ENCODE results near the gene COL13A1.

Gene COL13A1

DNA sequence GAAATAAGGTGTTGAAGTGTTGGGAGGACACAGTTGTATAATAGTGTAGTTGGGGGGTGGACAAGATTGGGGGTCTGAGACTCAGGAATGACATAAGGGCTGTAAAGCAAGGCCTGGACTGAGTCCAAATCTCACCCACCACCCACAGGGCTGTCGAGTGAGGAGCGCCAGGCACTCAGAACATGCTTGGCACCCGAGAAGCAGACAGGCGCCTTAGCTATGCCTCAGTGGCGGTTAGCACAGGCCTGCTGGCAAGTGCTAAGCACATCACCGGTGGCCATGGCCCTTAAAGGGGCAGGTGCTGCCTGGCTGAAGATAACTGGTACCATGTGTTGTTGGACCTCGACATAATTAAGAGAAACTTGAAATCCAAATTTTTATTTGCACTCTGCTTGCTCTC is 90.7 kb downstream of the COL13A1 start:
- CTCF ChIA-PET: interaction anchor here (1.0 to 2.5 kb wide), 3 partner anchors 8 to 223 kb away, joined by 4 to 11 read pairs (median 5); no protein-coding TSS in a partner anchor
- no peak for DNase-seq (ENCODE audit: low spot score)
- POLR2A ChIA-PET (ENCODE audit: low non-redundant PET): no interaction called here
- TF ChIP-seq, protein P1, sequence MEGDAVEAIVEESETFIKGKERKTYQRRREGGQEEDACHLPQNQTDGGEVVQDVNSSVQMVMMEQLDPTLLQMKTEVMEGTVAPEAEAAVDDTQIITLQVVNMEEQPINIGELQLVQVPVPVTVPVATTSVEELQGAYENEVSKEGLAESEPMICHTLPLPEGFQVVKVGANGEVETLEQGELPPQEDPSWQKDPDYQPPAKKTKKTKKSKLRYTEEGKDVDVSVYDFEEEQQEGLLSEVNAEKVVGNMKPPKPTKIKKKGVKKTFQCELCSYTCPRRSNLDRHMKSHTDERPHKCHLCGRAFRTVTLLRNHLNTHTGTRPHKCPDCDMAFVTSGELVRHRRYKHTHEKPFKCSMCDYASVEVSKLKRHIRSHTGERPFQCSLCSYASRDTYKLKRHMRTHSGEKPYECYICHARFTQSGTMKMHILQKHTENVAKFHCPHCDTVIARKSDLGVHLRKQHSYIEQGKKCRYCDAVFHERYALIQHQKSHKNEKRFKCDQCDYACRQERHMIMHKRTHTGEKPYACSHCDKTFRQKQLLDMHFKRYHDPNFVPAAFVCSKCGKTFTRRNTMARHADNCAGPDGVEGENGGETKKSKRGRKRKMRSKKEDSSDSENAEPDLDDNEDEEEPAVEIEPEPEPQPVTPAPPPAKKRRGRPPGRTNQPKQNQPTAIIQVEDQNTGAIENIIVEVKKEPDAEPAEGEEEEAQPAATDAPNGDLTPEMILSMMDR (conservative IDR thresholded peaks at IDR 0.05; ENCODE audit: low read depth): no peak
- no peak overlapping the region for H3K27ac ChIP-seq

DNA sequence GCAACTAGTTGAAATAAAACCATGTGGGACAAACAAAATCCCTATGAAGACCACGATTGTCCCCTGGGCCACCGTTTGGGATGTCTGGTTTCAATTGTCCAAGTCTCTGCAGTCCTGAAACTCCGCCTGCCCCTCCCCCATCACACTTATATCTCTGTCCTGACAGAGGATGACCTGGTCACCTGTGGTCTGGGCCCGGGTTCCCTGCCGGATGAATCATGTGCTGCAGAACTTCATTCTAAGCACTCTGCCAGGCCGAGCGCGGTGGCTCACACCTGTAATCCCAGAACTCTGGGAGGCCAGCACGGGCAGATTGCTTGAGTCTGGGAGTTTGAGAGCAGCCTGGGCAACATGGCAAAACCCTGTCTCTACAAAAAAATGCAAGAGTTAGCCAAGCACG is 91.1 kb downstream of the COL13A1 start:
- TF ChIP-seq, protein P1 (conservative IDR thresholded peaks at IDR 0.05; ENCODE audit: low read depth): no peak
- ChIA-PET CTCF (interaction anchor here (1.0 to 2.5 kb wide), 2 partner anchors 22 to 223 kb away, joined by 5 to 11 read pairs; no protein-coding TSS in a partner anchor), POLR2A (ENCODE audit: low non-redundant PET) (no interaction called here)
- no peak for DNase-seq (ENCODE audit: low spot score)
- H3K27ac ChIP-seq: no peak overlapping the region

DNA sequence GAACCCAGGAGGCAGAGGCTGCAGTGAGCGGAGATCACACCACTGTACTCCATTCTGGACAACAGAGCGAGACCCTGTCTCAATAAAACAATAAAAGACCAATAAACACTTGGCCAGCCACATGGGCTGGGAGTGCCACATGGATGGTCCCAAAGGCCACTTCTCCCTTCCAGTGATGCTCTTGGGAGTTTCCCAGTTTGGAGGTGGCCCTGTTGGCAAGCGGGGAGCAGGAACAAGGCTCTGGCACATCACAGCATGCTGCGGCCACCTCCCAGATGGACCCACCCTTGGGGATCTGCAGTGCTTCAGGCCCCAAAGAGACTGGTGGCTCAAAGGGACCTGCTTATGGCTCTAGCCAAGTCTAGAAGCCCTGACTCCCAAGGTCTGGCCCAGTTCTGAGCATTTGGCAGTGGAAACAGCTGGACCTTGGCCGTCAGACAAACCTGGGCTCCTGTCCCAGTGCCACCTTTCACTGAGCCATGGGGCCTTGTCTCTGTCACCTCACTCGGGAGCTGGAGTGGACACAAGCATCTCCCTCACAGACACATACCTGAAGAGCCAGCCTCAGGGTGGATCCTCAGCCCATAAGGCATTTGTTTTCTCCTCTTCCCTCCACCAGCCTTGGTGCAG is 91.7 kb downstream of the COL13A1 start:
- DNase-seq (ENCODE audit: low spot score): no peak
- ChIA-PET CTCF (interaction anchor here (2.5 kb wide), 1 partner anchor 21 kb away, joined by 11 read pairs; no protein-coding TSS in a partner anchor), POLR2A (ENCODE audit: low non-redundant PET) (no interaction called here)
- TF ChIP-seq, protein P1 (conservative IDR thresholded peaks at IDR 0.05; ENCODE audit: low read depth): no peak
- H3K27ac ChIP-seq: no peak overlapping the region

DNA sequence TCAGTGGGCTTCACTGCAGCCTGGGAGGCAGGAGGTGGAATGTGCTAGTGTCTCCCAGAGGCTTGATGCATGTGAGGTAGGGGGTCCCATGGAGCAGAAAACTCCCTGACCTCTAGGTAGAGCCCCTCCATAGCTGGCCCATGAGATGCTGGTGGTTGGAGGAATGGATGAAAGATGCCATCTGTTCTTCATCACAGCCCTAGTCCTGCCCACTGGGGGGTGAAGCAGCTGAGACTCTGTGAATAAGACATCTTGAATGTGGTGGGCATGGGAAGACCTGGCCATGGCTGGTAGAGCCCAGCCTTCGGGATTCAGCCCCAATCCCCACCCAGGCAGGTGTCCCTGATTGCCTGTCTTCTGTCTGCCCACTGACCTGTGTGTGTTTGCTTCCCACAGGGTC is 92.5 kb downstream of the COL13A1 start:
- TF ChIP-seq, protein P1 (conservative IDR thresholded peaks at IDR 0.05; ENCODE audit: low read depth): no peak
- no peak for DNase-seq (ENCODE audit: low spot score)
- ChIA-PET CTCF (interaction anchor here (0.6 to 2.5 kb wide), 2 partner anchors 20 to 955 kb away, joined by 7 to 11 read pairs; no protein-coding TSS in a partner anchor), POLR2A (ENCODE audit: low non-redundant PET) (no interaction called here)
- no peak overlapping the region for H3K27ac ChIP-seq

DNA sequence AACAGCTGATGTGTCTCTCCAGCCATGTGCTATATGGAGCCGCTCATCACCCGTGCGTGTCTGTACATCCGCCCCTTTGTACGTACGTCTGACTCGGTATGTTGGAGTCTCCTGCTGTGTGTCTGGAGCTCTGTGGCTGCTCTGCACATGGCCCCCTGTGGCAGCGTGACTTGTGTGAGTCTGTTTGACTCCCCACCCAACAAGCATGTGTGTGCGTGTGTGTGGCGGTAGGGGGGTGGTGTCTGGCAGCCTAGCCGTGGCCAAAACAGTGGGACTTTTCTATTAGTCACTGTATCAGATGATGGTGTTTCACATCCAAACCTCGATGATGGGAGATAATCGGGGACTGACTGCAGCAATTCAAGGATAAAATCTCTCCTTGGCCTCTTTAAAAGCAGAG is 94.1 kb downstream of the COL13A1 start:
- CTCF ChIA-PET: interaction anchor here (1.3 kb wide), 1 partner anchor 18 kb away, joined by 4 read pairs; no protein-coding TSS in a partner anchor
- POLR2A ChIA-PET (ENCODE audit: low non-redundant PET): no interaction called here
- no peak for DNase-seq (ENCODE audit: low spot score)
- TF ChIP-seq, protein P1 (conservative IDR thresholded peaks at IDR 0.05; ENCODE audit: low read depth): no peak
- H3K27ac ChIP-seq: no peak overlapping the region

DNA sequence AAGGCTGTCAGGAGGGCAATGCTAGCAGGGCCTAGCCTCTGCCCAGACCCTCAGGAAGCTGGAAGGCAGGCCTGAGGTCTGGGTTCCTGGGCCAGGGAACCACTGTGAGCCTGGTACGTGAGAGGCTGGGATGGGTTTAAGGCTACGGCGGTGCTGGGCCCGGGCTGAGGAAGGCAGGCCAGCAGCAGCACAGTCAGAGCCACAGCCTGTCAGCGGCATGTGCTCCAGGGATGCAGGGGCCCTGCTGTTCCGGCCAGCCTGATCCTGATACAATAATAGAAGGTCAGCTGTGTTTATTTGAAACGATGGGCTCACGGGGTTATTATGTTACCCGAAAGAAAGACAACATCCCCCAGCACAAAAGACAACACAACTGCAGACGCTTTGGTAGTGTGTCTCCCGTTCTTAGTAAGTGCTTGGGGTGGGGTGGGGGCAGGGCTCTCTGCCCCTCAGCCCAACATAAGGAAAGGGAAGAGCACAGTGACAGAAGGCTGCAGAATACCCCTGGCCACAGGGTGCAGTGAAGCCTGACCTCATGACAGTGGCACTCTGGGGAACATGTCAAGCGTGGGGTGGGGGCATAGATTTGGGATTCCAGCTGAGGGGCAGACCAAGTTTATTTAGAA is 95.0 kb downstream of the COL13A1 start:
- TF ChIP-seq, protein P1 (conservative IDR thresholded peaks at IDR 0.05; ENCODE audit: low read depth): no peak
- H3K27ac ChIP-seq: no peak overlapping the region
- CTCF ChIA-PET: interaction anchor here (1.3 kb wide), 1 partner anchor 18 kb away, joined by 4 read pairs; no protein-coding TSS in a partner anchor
- POLR2A ChIA-PET (ENCODE audit: low non-redundant PET): no interaction called here
- no peak for DNase-seq (ENCODE audit: low spot score)
